AG08395 (cell line): Measurements from ENCODE around the gene FAM181B.
A peak's percentile ranks its signal among the peaks of the same experiment; 100 is the strongest.
"Not testable (repeated sequence)": the region's sequence is repeated elsewhere in the genome, so short reads cannot be mapped to it uniquely, and the experiment has no call there.

Source experiments
- DNase-seq: peaks from one replicate; pipeline ENCODE4 v3.0.0; 2012; ENCODE audit warnings: mixed read lengths, low spot score

Gene FAM181B

DNA sequence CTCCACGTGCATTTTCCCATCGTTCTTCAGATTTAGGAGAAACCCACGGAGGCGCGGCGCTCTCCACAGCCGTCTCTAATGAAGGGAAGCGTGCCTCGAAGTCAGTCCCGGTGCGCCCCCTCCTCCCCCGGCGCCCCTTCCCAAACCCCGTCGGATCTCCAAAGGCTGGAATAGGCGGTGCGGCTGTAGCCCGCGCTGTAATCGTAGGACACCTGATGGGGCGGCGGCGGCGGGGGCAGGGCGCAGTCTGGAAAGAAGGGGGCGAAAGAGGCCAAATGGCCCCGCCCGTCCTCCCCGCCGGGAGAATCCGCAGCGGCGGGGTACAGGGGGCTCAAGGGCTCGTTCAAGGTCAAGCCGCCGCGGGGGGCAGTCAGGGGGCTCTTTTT is 1.3 kb downstream of the FAM181B start:
- DNase-seq, result no peak

DNA sequence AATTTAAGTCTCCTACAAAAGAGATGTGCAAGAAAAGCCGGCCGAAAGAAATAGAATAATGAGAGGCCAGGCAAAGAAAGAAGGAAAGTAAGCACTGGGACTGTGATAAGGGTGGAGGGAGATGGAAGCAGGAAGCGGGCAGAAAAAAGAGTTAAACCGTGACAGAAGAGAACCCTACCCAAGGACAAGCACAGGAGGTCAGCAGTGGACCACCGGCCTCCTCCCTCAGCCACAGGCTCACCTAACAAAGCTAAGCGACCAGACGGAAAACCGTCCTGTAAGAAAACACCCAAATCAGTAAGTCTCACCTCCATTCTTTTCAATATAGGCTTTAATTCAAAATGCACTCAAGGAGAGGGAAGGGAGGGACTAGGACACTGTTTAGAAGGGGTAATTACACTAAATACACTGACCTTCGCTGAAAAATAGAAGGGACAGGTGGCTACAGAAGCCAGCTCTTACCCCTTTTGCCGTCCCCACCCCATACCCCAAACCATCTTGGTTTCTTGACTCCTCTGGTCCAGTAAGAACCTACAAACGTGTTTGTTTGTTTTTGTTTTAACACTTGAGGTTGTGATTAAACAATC is 1.9 kb downstream of the FAM181B start:
- no peak for DNase-seq

DNA sequence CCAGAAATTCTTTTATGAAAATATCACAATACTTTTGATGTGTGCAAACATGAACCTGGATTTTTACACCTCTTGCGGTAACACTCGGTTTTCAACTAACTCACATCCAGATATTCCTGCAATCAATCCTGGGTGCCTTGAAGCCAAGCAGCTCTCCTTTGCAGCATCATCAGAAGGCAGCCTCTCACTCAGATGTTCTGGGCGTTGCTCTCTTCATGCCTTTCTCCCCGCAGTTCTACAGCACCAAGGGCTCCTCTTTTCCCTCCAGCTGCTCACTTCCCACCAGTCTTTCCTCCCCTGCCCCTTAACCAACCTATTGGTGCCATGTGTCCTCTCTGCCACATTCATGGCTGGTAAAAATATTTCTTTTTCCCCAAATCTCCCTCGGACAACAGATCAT is 2.9 kb downstream of the FAM181B start:
- DNase-seq, result no peak

DNA sequence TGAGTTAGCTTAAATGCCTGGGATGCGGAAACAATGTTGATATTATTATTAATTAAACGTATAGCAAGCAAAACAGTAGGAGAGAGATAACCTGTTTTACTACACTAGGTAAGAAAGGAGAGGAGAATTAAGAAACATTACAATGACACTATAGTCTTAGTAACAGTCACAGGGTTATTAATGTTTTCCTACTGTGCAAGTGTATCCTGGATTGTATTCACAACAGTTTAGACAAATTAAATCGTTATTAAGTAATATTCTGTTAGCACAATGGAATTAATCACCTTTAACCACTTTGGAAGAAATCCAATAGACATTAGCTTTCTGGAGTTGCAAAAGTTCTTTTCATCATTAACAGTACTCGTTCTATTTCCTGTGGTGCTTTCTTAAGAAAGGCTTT is 3.4 kb downstream of the FAM181B start:
- no peak for DNase-seq

DNA sequence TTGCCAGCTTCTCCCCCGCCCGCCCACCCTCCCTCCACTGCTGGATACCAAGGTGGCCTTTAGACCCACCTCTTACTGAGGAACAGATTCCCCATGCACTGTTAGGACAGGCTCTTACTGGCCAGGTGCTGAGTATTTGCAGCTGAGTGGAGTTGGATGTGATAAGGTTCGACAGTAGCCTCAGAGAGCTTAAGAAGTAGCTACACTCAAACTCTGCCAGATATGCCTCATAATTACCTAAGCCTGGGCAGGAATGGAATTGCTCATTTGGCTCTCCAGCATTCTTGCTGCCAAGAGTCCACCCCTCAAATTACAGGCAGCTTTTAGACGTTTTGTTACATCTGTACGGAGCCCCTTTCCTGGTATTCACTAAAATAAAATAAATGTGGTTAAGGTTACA is 9.6 kb downstream of the FAM181B start:
- DNase-seq, result no peak

GRCh38 chr11:82722231-82722630 is 11.4 kb downstream of the FAM181B start:
- DNase-seq, result peak; percentile 50

- no peak for DNase-seq
Observed at GRCh38 chr11:82720267-82721065, 13.2 kb downstream of the FAM181B start.

GRCh38 chr11:82719361-82720105 is 14.1 kb downstream of the FAM181B start:
- no peak for DNase-seq

- DNase-seq, result no peak
Observed at GRCh38 chr11:82718821-82719220, 14.8 kb downstream of the FAM181B start.

DNA sequence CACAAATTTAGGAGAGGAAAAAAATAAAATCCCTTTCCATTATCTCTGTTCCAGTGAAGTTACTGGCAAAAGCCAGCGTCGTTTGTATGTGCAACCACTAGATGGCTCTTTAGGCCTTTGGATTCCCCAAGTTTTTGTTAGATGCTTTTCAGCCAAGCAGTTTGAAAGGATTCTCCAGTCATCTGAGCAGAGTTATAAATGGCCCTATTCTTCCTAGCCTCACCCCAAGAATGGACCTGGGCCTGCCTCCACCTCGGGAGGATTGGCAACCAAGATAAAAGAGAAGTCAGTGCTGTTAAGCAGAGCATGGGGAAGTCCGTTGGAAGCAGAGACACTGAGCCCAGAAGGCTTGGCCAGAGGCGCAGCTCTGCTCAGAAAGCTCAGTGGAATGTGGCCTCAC is 15.4 kb downstream of the FAM181B start:
- DNase-seq, result peak; percentile 72

- DNase-seq, result no peak
Observed at GRCh38 chr11:82714346-82715174, 19.1 kb downstream of the FAM181B start.

GRCh38 chr11:82711648-82712047 is 22.0 kb downstream of the FAM181B start:
- DNase-seq, result no peak

DNA sequence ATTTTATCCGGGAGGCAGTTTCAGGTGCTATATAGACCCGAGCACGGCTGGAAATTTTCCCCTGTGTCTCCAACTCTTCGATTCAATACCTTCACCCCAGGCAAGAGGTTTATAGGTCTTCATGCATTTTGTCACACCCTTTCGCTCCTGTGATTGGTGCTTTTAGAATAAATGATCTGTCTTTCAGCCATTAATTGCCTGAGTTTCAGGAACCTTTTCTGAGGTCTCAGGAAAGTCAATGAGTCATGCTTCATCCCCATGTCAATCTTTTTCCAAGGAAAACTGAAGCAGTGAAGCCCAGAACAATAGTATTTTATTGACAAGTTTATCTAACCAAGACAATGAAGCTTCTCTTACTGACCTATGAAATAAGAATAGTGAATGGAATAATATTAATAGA is 29.9 kb downstream of the FAM181B start:
- no peak for DNase-seq

DNA sequence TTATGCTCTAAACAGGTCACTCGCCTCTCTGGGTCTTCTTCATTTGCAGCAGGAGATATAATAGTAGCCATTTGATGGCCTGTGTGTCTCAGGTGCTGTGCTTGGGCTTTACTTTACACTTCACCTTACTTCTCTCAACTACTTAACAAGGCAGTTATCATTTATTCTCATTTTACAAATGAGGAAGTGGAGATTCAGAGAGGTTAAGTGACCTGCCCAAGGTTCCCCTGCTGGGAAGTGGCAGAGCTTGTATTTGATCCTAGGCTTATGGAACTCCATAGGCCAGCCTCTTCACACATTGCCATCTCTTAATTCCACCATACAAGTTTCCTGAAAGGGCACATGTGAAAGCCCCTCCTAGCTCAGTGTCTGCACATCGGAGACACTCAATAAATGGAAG is 30.4 kb downstream of the FAM181B start:
- no peak for DNase-seq

- peak; percentile 39 for DNase-seq
Observed at GRCh38 chr11:82701847-82702520, 31.7 kb downstream of the FAM181B start.

DNA sequence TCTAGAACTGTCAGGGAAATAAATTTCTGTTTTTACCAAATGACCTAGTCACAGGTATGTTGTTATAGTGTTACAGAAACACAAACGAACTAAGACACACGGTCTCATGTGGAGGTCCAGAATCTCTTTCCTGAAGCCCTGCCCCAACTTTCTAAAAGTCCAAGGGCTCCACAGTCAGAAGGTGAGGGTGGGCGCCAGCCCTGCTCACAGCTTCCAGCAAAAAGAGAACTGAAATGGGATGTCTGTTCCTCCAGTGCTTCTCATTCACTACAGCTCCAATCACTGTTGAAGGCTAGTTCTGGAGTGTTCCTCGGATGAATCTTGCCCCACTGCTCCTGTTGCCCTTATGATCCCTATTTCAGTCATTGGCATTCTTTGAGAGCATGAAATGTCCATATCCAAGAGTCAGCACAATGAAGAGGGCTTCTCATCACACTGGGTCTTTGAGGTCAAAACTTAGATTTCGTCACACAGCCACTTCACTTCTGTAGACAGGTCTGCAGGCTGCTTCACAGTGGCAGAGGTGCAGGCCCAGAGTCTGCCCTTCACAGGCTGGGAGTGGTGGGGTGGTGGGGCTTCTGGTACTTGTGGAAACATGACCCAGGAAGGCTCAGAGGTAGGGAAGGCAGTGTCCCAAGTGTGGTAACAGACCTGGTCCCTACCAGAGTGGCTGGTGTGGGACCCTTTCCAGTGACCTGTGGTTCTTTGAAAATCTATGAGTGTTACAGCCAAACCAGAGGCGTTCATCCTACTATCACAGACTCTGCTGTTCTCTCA is 34.9 kb downstream of the FAM181B start:
- DNase-seq, result no peak

GRCh38 chr11:82692981-82693380 is 40.7 kb downstream of the FAM181B start:
- no peak for DNase-seq

DNA sequence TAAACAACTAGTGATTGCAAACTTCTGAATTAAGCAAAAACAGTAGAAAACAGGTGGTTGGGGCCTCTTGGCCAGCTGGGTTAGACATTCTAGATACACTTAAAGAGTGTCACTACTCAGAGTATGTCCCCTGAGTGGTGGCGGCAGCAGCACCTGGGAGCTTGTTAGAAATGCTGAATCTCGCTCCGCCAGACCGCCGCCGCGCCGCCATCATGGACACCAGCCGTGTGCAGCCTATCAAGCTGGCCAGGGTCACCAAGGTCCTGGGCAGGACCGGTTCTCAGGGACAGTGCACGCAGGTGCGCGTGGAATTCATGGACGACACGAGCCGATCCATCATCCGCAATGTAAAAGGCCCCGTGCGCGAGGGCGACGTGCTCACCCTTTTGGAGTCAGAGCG is 44.3 kb downstream of the FAM181B start:
- not testable (repeated sequence) for DNase-seq

GRCh38 chr11:82686211-82686610 is 47.5 kb downstream of the FAM181B start:
- no peak for DNase-seq

DNA sequence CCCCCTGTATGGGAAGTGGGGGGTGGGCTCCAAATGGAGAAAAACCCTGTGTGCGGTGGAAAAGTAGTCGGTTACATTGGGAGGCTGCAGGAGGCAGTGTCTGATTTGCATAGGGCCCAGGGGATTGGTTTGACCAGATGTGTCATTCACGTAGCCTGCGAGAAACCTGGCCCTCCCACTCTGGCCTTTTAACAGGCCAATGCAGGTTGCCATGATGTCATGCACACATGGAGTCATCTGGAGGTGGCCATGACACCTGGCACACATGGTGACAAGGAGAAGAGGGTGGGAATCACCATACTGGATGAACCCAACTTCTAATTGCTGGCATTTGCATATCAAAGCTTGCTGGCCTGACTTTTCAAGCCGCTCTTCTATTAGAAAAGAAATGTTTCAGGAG is 50.6 kb downstream of the FAM181B start:
- no peak for DNase-seq
